Fibroblast of skin of right biceps (primary cell): ENCODE measurements around the gene CYP4F22.

Source experiments
- DNase-seq: peaks from one replicate; pipeline ENCODE4 v3.0.0-alpha.2; 2013

Gene CYP4F22

DNA sequence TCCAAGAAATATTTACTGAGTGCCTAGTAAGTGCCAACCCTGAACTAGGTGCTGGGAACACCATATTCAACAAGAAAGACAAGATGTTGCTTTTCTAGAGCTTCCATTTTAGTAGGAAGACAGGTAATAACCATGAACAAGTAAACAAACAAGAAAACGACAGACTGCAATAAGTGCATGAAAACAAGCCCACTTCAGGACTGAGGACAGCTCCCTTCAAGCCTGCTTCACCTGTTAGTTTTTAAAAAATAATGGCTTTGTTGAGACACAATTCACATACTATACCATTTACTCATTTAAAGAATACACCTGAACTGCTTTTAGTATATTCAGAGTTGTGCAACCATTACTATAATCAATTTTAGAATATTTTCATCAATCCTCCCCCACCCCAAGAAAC is 30.4 kb downstream of the CYP4F22 start:
- DNase-seq: no peak

DNA sequence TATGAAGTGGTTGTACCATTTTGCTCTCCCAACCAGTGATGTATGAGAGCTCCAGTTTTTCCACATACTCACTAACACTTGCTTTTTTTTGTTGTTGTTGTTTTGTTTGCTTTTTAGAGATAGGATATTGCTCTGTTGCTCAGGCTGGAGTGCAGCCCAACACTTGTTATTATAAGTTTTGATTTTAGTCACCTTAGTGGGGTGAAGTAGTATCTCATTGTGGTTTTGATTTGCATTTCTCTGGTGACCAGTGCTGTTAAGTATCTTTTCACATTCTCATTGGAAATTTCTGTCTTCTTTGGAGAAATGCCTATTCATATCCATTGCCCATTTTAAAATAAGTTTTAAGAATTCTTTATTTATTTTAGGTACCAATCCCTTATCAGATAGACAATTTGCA is 31.3 kb downstream of the CYP4F22 start:
- DNase-seq: no peak

DNA sequence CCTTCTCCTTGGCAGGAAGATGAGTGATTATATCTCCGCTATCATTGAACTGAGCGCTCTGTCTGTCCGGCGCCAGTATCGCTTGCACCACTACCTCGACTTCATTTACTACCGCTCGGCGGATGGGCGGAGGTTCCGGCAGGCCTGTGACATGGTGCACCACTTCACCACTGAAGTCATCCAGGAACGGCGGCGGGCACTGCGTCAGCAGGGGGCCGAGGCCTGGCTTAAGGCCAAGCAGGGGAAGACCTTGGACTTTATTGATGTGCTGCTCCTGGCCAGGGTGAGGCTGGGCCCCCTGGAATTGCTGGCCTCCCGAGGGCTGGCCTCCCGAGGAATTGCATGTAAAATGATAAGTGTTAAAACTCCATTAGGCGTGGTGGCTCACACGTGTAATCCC is 32.1 kb downstream of the CYP4F22 start:
- DNase-seq: no peak

GRCh38 chr19:15544283-15544682 is 36.0 kb downstream of the CYP4F22 start:
- DNase-seq: no peak

- DNase-seq: no peak
These were observed 36.6 kb downstream of the CYP4F22 start for GRCh38 chr19:15544970-15545369.

GRCh38 chr19:15548648-15549047 is 40.3 kb downstream of the CYP4F22 start:
- no peak for DNase-seq

DNA sequence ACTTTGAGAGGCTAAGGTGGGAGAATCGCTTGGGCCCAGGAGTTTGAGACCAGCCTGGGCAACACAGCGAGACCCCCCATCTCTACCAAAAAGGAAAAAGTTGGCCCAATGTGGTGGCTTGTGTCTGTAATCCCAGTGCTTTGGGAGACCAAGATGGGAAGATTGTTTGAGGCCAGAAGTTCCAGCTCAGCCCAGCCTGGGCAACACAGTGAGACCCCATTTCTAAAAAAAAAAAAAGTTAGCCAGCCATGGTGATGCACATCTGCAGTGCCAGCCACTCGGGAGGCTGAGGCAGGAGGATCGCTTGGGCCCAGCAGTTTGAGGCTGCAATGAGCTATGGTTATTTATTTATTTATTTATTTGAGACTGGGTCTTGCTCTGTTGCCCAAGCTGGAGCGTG is 41.3 kb downstream of the CYP4F22 start:
- DNase-seq: no peak

DNA sequence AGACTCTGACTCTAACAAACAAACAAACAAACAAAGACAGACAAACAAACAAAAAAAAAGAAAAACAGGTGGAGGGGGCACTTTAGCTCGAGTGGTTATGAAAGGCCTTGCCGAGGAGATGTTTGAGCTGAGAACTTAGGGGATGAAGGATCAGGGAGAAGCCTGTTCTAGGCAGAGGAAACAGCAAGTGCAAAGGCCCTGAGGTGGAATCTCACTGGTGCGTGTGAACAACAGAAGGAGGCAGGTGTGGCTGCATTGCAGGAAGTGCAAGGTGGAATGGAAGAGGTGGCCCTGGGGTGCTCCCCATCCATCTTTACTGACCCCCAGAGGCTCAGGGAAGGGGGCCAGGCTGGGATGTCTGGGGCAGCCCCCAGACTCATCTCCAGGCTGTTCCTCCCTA is 41.9 kb downstream of the CYP4F22 start:
- DNase-seq: no peak

GRCh38 chr19:15550929-15551292 is 42.6 kb downstream of the CYP4F22 start:
- DNase-seq: no peak

GRCh38 chr19:15551293-15552004 is 43.1 kb downstream of the CYP4F22 start:
- peak; percentile 14 for DNase-seq

- no peak for DNase-seq
These were observed 46.7 kb downstream of the CYP4F22 start for GRCh38 chr19:15555021-15555420.

DNA sequence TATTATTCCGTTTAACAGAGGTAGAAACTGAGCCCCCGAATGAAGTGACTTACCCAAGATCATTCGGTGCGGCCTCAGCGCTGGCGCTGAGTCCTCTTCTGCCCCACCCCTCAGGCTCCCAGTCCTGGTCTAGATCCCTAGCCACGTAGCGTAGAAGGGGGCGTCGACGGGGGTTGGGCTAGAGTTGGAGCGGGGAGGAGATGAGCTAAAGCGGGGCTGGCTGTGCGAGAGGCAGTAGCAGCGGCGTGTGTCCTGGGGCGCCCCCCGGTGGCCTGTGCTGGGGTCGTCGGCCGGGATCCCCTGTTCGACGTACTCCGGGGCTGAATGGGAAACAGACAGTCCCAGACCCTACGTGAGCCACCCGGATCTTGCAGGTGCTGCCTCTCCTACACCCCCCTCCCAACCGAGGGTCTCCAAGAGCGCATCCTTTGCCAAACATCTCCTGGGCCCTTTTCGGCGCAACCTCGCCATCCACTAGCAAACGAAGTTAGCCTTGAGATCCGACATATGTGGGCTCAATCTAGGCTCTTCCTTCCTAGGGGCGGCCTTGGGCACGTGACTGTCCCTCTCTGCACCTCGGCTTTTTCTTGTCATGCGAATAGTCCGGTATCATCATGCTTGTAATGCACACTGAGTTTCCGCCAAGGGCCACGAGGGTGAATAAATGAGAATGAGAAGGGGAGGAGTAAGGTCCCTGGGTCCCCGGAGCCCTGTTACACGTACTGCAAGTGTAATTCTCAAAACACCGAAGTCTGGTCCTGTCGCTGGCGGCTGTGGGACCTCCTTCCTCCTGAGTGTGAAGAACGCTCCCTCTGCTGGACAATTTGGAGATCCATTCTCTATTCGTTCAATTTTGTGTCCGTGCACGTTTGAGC is 47.7 kb downstream of the CYP4F22 start:
- DNase-seq: peak; percentile 89

DNA sequence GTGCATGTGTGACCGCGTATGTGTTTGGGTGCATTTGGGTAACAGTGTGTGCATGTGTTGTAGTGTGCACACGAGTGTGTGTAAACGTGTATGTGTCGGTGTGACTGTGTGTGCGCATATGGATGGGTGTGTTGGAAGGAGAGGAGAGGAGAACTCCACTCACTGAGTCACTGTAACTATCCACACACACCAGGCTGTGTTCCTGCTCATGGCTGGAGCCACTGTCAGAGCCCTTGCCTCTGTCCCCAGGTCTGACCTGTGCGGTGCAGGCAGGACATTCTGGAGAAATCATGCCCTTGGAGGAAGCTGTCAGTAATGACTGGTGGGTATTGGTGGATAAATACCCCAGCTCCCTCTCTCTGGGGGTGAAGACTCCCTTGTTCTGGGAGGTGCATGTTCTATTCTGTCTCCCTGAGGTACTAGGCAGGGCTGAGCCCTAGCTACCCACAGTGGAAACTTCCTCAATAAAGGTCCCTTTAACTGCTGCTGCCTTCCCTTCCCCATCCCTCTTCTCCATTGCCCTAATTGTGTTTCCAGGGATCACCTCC is 48.4 kb downstream of the CYP4F22 start:
- DNase-seq: no peak

GRCh38 chr19:15557223-15557622 is 48.9 kb downstream of the CYP4F22 start:
- DNase-seq: no peak

- DNase-seq: no peak
These were observed 53.8 kb downstream of the CYP4F22 start for GRCh38 chr19:15562145-15562544.

DNA sequence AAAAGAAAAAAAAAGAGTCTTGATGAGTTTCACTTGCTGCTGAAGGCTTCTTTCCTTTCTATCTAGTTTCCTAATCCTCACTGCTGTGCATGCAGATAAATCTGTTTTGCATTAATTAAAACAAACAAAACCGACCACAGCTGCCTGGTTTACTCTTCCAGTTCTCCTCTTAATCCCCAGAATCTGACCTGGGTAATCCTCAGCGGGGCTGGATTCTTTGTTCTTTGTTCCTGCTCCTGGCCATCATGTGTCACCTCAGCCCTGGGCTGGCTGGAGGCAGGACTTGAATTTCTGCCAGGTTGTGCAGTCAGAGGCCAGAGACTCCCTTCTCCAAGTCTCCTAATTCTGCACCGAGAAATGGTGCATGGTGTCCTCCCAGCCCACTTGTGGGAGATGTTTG is 54.5 kb downstream of the CYP4F22 start:
- no peak for DNase-seq

GRCh38 chr19:15563325-15563794 is 55.0 kb downstream of the CYP4F22 start:
- no peak for DNase-seq

DNA sequence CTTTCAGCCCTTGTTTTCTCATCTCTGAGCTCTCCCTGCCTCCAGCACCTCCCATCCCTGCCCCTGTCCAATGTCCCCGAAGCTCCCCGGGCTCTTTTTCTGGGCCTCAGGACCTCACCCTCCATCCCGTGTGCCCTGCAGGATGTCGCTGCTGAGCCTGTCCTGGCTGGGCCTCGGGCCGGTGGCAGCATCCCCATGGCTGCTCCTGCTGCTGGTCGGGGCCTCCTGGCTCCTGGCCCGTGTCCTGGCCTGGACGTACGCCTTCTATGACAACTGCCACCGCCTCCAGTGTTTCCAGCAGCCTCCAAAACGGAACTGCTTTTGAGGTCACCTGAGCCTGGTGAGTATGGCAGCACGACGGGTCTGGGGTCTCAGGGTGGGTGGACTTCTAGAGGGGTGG is 55.6 kb downstream of the CYP4F22 start:
- no peak for DNase-seq

DNA sequence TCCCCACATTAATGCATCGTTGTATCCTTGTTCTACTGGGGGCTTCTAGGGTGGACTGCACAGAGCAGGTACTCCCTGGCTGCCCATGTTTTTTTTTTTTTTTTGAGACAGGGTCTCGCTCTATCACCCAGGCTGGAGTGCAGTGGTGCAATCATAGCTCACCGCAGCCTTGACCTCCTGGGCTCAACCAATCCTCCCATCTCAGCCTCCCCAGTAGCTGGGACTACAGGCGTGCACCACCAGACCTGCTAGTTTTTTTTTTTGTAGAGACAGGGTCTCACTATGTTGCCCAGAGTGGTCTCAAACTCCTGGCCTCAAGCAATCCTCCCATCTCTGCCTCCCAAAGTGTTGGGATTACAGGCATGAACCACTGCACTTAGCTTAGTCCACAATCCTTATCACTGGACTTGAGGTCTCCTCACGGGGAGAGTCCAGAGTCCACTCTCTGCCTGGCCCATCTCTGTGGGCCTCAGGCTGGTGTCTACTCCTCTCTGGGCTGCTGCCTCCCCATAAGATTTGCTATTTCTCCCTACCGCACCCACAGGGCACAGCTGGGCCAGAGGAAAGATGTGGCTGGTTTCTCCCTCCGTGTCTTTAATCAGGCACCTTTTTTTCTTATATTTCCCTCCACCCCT is 56.3 kb downstream of the CYP4F22 start:
- DNase-seq: no peak

DNA sequence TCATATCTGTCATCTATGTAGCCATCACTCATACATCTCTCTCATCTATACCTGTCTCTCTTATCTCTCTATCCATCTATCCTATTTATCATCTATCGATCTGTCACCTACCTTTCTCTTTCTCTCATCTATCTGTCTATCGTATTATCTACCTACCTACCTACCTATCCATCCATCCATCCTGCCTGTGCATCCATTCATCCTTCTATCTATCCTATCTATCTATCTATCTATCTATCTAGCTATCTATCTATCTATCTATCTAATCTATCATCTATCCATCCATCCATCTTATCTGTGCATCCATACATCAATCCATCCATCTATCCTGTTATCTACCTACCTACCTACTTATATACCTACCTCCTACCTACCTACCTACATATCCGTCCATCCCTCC is 62.1 kb downstream of the CYP4F22 start:
- DNase-seq: no peak

GRCh38 chr19:15575406-15575805 is 67.1 kb downstream of the CYP4F22 start:
- no peak for DNase-seq

DNA sequence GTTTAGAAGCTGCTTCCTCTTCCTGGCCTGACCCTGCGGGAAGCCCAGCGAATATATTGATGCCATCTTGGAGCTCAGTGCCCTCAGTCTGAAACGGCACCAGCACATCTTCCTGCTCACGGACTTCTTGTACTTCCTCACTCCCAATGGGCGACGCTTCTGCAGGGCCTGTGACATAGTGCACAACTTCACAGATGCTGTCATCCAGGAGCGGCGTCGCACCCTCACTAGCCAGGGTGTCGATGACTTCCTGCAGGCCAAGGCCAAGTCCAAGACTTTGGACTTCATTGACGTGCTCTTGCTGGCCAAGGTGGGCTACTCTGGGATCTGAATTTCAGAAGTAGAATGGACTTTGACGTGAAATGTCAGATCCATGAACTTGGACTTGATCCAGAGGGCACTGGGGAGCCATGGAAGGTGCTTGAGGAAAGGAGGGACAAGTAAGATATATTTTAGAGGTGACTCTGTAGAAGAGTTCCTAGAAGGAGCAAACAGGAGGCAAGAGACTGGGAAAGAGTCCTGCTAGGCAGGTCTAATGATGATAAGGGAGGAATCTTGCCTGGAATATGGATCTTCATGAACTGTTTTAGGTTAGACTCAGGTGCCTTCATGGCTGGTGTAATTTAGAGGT is 68.3 kb downstream of the CYP4F22 start:
- DNase-seq: no peak

DNA sequence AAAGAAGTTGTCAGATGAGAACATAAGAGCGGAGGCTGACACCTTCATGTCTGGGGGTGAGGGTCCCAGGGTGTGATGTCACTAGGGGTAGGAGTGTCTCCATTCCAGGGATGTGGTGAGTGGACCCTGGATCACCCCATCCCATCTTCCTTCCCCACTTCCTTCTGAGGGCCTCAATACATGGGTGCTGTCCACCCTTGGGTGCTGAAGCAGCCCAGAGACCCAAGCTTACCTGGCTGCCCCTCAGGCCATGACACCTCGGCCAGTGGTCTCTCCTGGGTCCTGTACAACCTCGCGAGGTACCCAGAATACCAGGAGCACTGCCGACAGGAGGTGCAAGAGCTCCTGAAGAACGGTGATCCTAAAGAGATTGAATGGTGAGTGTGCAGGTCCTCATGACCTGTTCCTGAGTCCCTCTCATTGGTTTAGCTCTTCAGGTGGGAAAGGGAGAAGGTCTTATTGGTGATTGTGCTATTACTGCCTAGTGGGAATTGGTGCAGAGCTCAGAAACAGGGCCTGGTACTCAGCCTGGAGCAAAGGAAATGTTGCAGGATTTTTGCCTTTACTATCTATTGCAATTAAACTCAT is 69.0 kb downstream of the CYP4F22 start:
- DNase-seq: no peak
